ENCODE results near the gene ZDHHC20. TPM values are rescaled to one million over a fixed set of nuclear protein-coding genes. Genes with fewer than 3 reads are reported as not detected.

Gene ZDHHC20
- total and polyA plus RNA-seq, 10 of the 15 experiments (the other 5 are each of a cell fraction or from before 2014, with no cell fraction given): 8.6 to 57.8 (median 41.7) TPM

GRCh38 chr13:21476893-21477472, 17.9 kb upstream of the ZDHHC20 start (continued):
- TF ChIP-seq CUX1 (IDR thresholded peaks at IDR 0.05; ENCODE audit: insufficient replicate concordance, low read depth, low read length) (no peak), NBN (IDR thresholded peaks at IDR 0.05) (peak; percentile 81), HDAC6 (IDR thresholded peaks at IDR 0.05; ENCODE audit: unreplicated experiment) (no peak), NRF1 (conservative IDR thresholded peaks at IDR 0.05; ENCODE audit: low read depth, low read length) (no peak), BRCA1 (IDR thresholded peaks at IDR 0.05; ENCODE audit: low read depth, low read length) (no peak), BACH1 (IDR thresholded peaks at IDR 0.05; ENCODE audit: borderline replicate concordance) (no peak), DPF2 (IDR thresholded peaks at IDR 0.05) (no peak), MYB (IDR thresholded peaks at IDR 0.05; ENCODE audit: borderline replicate concordance, low read depth, low read length) (no peak), LARP7 (IDR thresholded peaks at IDR 0.05) (no peak), ATF3 (IDR thresholded peaks at IDR 0.05; ENCODE audit: borderline replicate concordance, extremely low read depth, low read depth, low read length) (no peak), STAT1 (conservative IDR thresholded peaks at IDR 0.05) (no peak), POU2F2 (IDR thresholded peaks at IDR 0.05; ENCODE audit: borderline replicate concordance, low read depth, low read length) (0 out of 3 replicates have a peak, but pooled peaks have one; percentile 60), ZBTB33 (IDR thresholded peaks at IDR 0.05) (no peak), CEBPB (IDR thresholded peaks at IDR 0.05; ENCODE audit: borderline replicate concordance in 1 of 2, low read depth in 2 of 2, low read length in 2 of 2) (no peak), ZBTB4 (CRISPR knock-in tag; IDR thresholded peaks at IDR 0.05) (no peak), MEF2A (IDR thresholded peaks at IDR 0.05; ENCODE audit: insufficient read depth, low read depth, low read length) (no peak), IKZF2 (IDR thresholded peaks at IDR 0.05) (0 out of 4 replicates have a peak, but pooled peaks of 1 of the 2 experiments have one; percentile 13), TAF1 (IDR thresholded peaks at IDR 0.05; ENCODE audit: borderline replicate concordance, low read depth, low read length) (0 out of 2 replicates have a peak, but pooled peaks have one; percentile 30), NR2C1 (IDR thresholded peaks at IDR 0.05) (no peak), TARDBP (IDR thresholded peaks at IDR 0.05; ENCODE audit: borderline replicate concordance) (no peak), SUZ12 (IDR thresholded peaks at IDR 0.05; ENCODE audit: unreplicated experiment) (no peak)
